HepG2 (cell line): ENCODE data around the gene ZBTB46. TPM values are rescaled to one million over a fixed set of nuclear protein-coding genes. Genes with fewer than 3 reads are reported as not detected.

ENCODE experiments used
- ARNT ChIP-seq: fragments of 450-650 bp; IDR thresholded peaks from 2 replicates; pipeline ENCODE4 v1.6.1; 2017
- GATAD1 ChIP-seq: IDR thresholded peaks from 2 replicates; pipeline ENCODE4 v1.6.1; 2016; ENCODE audit warnings: missing genetic modification reagents, missing compliant biosample characterization
- GTF3A ChIP-seq: sonication (generic); formaldehyde crosslinking; conservative IDR thresholded peaks from 2 replicates; pipeline ENCODE4 v1.4.0; 2020; ENCODE audit warnings: mild to moderate bottlenecking, missing genetic modification reagents
- NR2F1 ChIP-seq, 2 experiments: fragments of 450-650 bp in 1 of 2; formaldehyde crosslinking in 1 of 2; IDR thresholded peaks; 2 replicates each; pipeline versions ENCODE4 v1.5.0 to v1.6.1; 2016 to 2020; ENCODE audit warnings: mild to moderate bottlenecking in 1 of 2, missing compliant biosample characterization in 1 of 2, missing genetic modification reagents in 1 of 2, moderate library complexity in 1 of 2
- PCBP1 ChIP-seq: fragments of 200-400 bp; formaldehyde crosslinking; IDR thresholded peaks from 2 replicates; pipeline ENCODE4 v1.6.1; 2017; ENCODE audit warnings: mild to moderate bottlenecking, low read depth, low read length, borderline replicate concordance
- ZFP62 ChIP-seq: sonication (generic); formaldehyde crosslinking; IDR thresholded peaks from 2 replicates; pipeline ENCODE4 v1.4.0; 2020; ENCODE audit warnings: missing genetic modification reagents
- ZNF225 ChIP-seq: sonication (generic); formaldehyde crosslinking; IDR thresholded peaks from 2 replicates; pipeline ENCODE4 v1.4.0; 2020; ENCODE audit warnings: mild to moderate bottlenecking, missing genetic modification reagents
- ZNF562 ChIP-seq: sonication (generic); formaldehyde crosslinking; IDR thresholded peaks from 2 replicates; pipeline ENCODE4 v1.8.0; 2022; ENCODE audit warnings: missing genetic modification reagents, borderline replicate concordance
- ZNF614 ChIP-seq: IDR thresholded peaks from 2 replicates; pipeline ENCODE4 v1.6.1; 2018; ENCODE audit warnings: missing biosample characterization, missing genetic modification reagents, inconsistent platforms, borderline replicate concordance
- ZNF660 ChIP-seq: sonication (generic); formaldehyde crosslinking; IDR thresholded peaks from 2 replicates; pipeline ENCODE4 v1.5.1; 2020; ENCODE audit warnings: mild to moderate bottlenecking, low read depth, missing genetic modification reagents, borderline replicate concordance
- ZNF792 ChIP-seq: IDR thresholded peaks from 2 replicates; pipeline ENCODE4 v1.6.1; 2016
- ZSCAN20 ChIP-seq: sonication (generic); formaldehyde crosslinking; IDR thresholded peaks from 2 replicates; pipeline ENCODE4 v1.4.0; 2020; ENCODE audit warnings: missing genetic modification reagents, mild to moderate bottlenecking, borderline replicate concordance
- polyA plus RNA-seq, 8 experiments: library from polyadenylated mRNA; depleted of rRNA in 3 of 8; stranded (reverse) in 7 of 8; unstranded in 1 of 8; fragments of >200 nt; fragmentation: Illumina TruSeq in 4 of 8; extraction: Trizol in 4 of 8; gene quantifications; 2 replicates each; pipeline versions ENCODE4 v1.2.1 to v1.2.3, GENCODE V29; 2011 to 2016; ENCODE audit warnings: low read depth in 4 of 8, missing spikeins in 1 of 8, mixed read lengths in 1 of 8; ENCODE audit not compliant: insufficient read depth in 1 of 8
- total RNA-seq, 5 experiments: library from RNA; depleted of rRNA; stranded (reverse); fragments of >200 nt; fragmentation: Illumina TruSeq; extraction: Trizol; gene quantifications; 2 replicates each; pipeline ENCODE4 v1.2.3, GENCODE V29; 2016; ENCODE audit warnings: low read depth in 1 of 5
- TF ChIP-seq, protein P1 (sequence below): sonication (generic); formaldehyde crosslinking; IDR thresholded peaks from 2 replicates; pipeline ENCODE4 v1.4.0; 2020; ENCODE audit warnings: missing genetic modification reagents, borderline replicate concordance
- TF ChIP-seq, protein P2 (sequence below): sonication (generic); formaldehyde crosslinking; IDR thresholded peaks from 2 replicates; pipeline ENCODE4 v1.4.0; 2020; ENCODE audit warnings: missing genetic modification reagents, borderline replicate concordance
- TF ChIP-seq, protein P3 (sequence below): sonication (generic); formaldehyde crosslinking; IDR thresholded peaks from 2 replicates; pipeline ENCODE4 v1.4.0; 2020; ENCODE audit warnings: mild to moderate bottlenecking, missing genetic modification reagents
- TF ChIP-seq, protein P4 (sequence below): sonication (generic); formaldehyde crosslinking; IDR thresholded peaks from 2 replicates; pipeline ENCODE4 v1.4.0; 2020; ENCODE audit warnings: mild to moderate bottlenecking, missing genetic modification reagents
- TF ChIP-seq, protein P5 (sequence below): sonication (generic); formaldehyde crosslinking; IDR thresholded peaks from 2 replicates; pipeline ENCODE4 v1.4.0; 2020; ENCODE audit warnings: mild to moderate bottlenecking, missing genetic modification reagents
- TF ChIP-seq, protein P6 (sequence below): IDR thresholded peaks from 2 replicates; pipeline ENCODE4 v1.6.1; 2016; ENCODE audit warnings: missing biosample characterization, missing genetic modification reagents, low read depth

Gene ZBTB46
- total and polyA plus RNA-seq, 2 of the 13 experiments (the other 11 are each of a cell fraction or from before 2014, with no cell fraction given), result 1.6 to 13.5 TPM

DNA sequence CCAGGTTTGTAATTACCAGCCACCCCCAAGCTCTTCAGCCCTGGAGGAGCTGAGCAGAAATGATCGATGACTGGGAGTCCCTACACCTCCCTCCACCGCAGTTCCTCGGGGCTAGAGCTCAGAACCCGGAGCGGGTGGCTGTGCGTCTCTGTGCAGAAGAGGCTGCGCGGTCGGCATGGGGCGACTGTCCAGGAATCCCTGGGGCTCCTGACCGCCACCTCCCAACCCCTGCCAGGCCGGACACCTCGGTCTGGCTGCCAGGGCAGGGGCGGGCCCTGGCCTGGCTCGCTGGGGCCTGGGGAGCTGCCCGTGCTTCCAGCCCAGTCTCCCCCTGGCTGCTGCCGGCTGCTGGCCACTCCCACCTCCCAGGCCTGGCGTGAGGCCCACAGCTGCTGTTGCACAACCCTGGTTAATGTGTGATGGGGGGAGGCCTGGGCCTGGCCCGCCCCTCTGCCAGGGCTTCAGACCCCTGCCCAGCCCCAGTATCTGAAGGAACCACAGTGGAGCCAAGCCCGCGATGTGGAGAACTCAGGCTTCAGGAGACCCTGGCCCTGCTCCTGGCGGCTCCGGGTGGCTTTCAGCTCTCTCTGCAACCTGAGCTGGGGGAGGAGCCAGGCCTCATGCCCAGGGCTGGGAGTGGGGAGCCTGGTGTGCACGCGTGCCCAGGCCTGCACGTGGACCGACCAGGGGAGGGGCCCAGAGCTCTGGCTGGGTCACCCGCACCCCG is 90.3 kb downstream of the ZBTB46 start (continued):
- TF ChIP-seq, protein P1, sequence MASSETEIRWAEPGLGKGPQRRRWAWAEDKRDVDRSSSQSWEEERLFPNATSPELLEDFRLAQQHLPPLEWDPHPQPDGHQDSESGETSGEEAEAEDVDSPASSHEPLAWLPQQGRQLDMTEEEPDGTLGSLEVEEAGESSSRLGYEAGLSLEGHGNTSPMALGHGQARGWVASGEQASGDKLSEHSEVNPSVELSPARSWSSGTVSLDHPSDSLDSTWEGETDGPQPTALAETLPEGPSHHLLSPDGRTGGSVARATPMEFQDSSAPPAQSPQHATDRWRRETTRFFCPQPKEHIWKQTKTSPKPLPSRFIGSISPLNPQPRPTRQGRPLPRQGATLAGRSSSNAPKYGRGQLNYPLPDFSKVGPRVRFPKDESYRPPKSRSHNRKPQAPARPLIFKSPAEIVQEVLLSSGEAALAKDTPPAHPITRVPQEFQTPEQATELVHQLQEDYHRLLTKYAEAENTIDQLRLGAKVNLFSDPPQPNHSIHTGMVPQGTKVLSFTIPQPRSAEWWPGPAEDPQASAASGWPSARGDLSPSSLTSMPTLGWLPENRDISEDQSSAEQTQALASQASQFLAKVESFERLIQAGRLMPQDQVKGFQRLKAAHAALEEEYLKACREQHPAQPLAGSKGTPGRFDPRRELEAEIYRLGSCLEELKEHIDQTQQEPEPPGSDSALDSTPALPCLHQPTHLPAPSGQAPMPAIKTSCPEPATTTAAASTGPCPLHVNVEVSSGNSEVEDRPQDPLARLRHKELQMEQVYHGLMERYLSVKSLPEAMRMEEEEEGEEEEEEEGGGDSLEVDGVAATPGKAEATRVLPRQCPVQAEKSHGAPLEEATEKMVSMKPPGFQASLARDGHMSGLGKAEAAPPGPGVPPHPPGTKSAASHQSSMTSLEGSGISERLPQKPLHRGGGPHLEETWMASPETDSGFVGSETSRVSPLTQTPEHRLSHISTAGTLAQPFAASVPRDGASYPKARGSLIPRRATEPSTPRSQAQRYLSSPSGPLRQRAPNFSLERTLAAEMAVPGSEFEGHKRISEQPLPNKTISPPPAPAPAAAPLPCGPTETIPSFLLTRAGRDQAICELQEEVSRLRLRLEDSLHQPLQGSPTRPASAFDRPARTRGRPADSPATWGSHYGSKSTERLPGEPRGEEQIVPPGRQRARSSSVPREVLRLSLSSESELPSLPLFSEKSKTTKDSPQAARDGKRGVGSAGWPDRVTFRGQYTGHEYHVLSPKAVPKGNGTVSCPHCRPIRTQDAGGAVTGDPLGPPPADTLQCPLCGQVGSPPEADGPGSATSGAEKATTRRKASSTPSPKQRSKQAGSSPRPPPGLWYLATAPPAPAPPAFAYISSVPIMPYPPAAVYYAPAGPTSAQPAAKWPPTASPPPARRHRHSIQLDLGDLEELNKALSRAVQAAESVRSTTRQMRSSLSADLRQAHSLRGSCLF (CRISPR knock-in tag), result peak; percentile 41; the same call in 1 of the 2 replicates
- TF ChIP-seq ZFP62 (CRISPR knock-in tag) (peak; percentile 76; the same call in 1 of the 2 replicates), GATAD1 (CRISPR knock-in tag) (peak; percentile 87), ZSCAN20 (peak; percentile 86; the same call in 1 of the 2 replicates), ZNF614 (CRISPR knock-in tag) (peak; percentile 98), PCBP1 (peak; percentile 90), ARNT (no peak), ZNF792 (peak; percentile 94), GTF3A (no peak), NR2F1 (CRISPR knock-in tag; IDR thresholded peaks at IDR 0.05) (0 out of 4 replicates have a peak, but pooled peaks of 1 of the 2 experiments have one; percentile 18), ZNF562 (CRISPR knock-in tag) (no peak), ZNF660 (no peak; the same call in 1 of the 2 replicates), ZNF225 (peak; percentile 73)
- TF ChIP-seq, protein P2, sequence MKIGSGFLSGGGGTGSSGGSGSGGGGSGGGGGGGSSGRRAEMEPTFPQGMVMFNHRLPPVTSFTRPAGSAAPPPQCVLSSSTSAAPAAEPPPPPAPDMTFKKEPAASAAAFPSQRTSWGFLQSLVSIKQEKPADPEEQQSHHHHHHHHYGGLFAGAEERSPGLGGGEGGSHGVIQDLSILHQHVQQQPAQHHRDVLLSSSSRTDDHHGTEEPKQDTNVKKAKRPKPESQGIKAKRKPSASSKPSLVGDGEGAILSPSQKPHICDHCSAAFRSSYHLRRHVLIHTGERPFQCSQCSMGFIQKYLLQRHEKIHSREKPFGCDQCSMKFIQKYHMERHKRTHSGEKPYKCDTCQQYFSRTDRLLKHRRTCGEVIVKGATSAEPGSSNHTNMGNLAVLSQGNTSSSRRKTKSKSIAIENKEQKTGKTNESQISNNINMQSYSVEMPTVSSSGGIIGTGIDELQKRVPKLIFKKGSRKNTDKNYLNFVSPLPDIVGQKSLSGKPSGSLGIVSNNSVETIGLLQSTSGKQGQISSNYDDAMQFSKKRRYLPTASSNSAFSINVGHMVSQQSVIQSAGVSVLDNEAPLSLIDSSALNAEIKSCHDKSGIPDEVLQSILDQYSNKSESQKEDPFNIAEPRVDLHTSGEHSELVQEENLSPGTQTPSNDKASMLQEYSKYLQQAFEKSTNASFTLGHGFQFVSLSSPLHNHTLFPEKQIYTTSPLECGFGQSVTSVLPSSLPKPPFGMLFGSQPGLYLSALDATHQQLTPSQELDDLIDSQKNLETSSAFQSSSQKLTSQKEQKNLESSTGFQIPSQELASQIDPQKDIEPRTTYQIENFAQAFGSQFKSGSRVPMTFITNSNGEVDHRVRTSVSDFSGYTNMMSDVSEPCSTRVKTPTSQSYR (CRISPR knock-in tag), result peak; percentile 90
- TF ChIP-seq, protein P3, sequence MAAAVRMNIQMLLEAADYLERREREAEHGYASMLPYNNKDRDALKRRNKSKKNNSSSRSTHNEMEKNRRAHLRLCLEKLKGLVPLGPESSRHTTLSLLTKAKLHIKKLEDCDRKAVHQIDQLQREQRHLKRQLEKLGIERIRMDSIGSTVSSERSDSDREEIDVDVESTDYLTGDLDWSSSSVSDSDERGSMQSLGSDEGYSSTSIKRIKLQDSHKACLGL (CRISPR knock-in tag), result peak; percentile 93
- TF ChIP-seq, protein P4, sequence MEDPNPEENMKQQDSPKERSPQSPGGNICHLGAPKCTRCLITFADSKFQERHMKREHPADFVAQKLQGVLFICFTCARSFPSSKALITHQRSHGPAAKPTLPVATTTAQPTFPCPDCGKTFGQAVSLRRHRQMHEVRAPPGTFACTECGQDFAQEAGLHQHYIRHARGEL, result peak; percentile 93; the same call in 1 of the 2 replicates
- TF ChIP-seq, protein P5, sequence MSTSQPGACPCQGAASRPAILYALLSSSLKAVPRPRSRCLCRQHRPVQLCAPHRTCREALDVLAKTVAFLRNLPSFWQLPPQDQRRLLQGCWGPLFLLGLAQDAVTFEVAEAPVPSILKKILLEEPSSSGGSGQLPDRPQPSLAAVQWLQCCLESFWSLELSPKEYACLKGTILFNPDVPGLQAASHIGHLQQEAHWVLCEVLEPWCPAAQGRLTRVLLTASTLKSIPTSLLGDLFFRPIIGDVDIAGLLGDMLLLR (CRISPR knock-in tag), result peak; percentile 93
- TF ChIP-seq, protein P6, sequence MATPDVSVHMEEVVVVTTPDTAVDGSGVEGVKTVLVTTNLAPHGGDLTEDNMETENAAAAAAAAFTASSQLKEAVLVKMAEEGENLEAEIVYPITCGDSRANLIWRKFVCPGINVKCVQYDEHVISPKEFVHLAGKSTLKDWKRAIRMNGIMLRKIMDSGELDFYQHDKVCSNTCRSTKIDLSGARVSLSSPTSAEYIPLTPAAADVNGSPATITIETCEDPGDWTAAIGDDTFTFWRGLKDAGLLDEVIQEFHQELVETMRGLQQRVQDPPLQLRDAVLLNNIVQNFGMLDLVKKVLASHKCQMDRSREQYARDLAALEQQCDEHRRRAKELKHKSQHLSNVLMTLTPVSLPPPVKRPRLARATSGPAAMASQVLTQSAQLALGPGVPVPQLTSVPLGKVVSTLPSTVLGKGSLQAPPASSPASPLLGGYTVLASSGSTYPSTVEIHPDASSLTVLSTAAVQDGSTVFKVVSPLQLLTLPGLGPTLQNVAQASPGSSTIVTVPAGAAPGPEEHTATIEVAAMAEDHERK (CRISPR knock-in tag), result peak; percentile 57; the same call in 1 of the 2 replicates
